MM.1S (cell line): Measurements from ENCODE around the gene KCNE3.

Experiments used
- DNase-seq: peaks from one replicate; pipeline ENCODE4 v3.0.0-alpha.2; 2015
- H2AFZ ChIP-seq: fragments of 300-600 bp; sonication (generic); 2 replicates; pipeline ENCODE4 v1.6.0; 2016; ENCODE audit warnings: antibody characterized with exemption, low read length
- H3F3A ChIP-seq: fragments of 300-600 bp; sonication (generic); 2 replicates; pipeline ENCODE4 v1.6.1; 2016; ENCODE audit warnings: mild to moderate bottlenecking, antibody characterized with exemption, low read length, moderate library complexity, mixed read lengths; ENCODE audit not compliant: insufficient read depth
- H3K27ac ChIP-seq: fragments of 300-600 bp; sonication (generic); 2 replicates; pipeline ENCODE4 v1.5.1; 2016; ENCODE audit warnings: mild to moderate bottlenecking, low read length
- H3K27me3 ChIP-seq: fragments of 300-600 bp; sonication (generic); replicated peaks from 2 replicates; pipeline ENCODE4 v1.6.0; 2016; ENCODE audit warnings: low read length; ENCODE audit not compliant: insufficient read depth
- H3K36me3 ChIP-seq: fragments of 300-600 bp; sonication (generic); replicated peaks from 2 replicates; pipeline ENCODE4 v1.6.1; 2016; ENCODE audit warnings: mild to moderate bottlenecking, low read length, mixed read lengths; ENCODE audit not compliant: insufficient read depth
- H3K4me1 ChIP-seq: fragments of 300-600 bp; sonication (generic); 2 replicates; pipeline ENCODE4 v1.6.1; 2016; ENCODE audit warnings: low read length, mixed read lengths
- H3K4me2 ChIP-seq: fragments of 300-600 bp; sonication (generic); 2 replicates; pipeline ENCODE4 v1.6.0; 2016; ENCODE audit warnings: low read depth, low read length
- H3K4me3 ChIP-seq: fragments of 300-600 bp; sonication (generic); 2 replicates; pipeline ENCODE4 v1.5.1; 2016; ENCODE audit warnings: low read length, mixed read lengths
- H3K79me2 ChIP-seq: fragments of 300-600 bp; sonication (generic); 2 replicates; pipeline ENCODE4 v1.6.1; 2016; ENCODE audit warnings: mixed run types, low read length, mixed read lengths
- H3K9ac ChIP-seq: fragments of 300-600 bp; sonication (generic); 2 replicates; pipeline ENCODE4 v1.6.1; 2016; ENCODE audit warnings: low read length, mixed read lengths
- H3K9me2 ChIP-seq: fragments of 300-600 bp; sonication (generic); replicated peaks from 2 replicates; pipeline ENCODE4 v1.6.1; 2016; ENCODE audit warnings: mild to moderate bottlenecking, low read length, mixed read lengths; ENCODE audit not compliant: insufficient read depth
- H3K9me3 ChIP-seq: fragments of 300-600 bp; sonication (generic); replicated peaks from 2 replicates; pipeline ENCODE4 v1.6.1; 2016; ENCODE audit warnings: mild to moderate bottlenecking, low read length, mixed read lengths; ENCODE audit not compliant: insufficient read depth
- H4K20me1 ChIP-seq: fragments of 300-600 bp; sonication (generic); 2 replicates; pipeline ENCODE4 v1.6.1; 2016; ENCODE audit warnings: mild to moderate bottlenecking, low read length, moderate library complexity, mixed read lengths; ENCODE audit not compliant: insufficient read depth
- CTCF ChIP-seq: fragments of 300-600 bp; sonication (generic); IDR thresholded peaks from 2 replicates; pipeline ENCODE4 v1.5.1; 2016; ENCODE audit warnings: antibody characterized with exemption, low read length, mixed read lengths
- EZH2 ChIP-seq: fragments of 300-600 bp; sonication (generic); optimal IDR thresholded peaks from 2 replicates; pipeline ENCODE3; 2017; ENCODE audit warnings: low read depth, mild to moderate bottlenecking, antibody characterized with exemption, low read length, mixed read lengths
- EZH2phosphoT487 ChIP-seq: fragments of 300-600 bp; sonication (generic); IDR thresholded peaks from 2 replicates; pipeline ENCODE4 v1.6.1; 2018; ENCODE audit warnings: antibody characterized with exemption, low read length

KCNE3 gene

GRCh38 chr11:74505911-74506310 is 38.6 kb upstream of the KCNE3 start:
- no peaks in the 10 kb centered on the region for H4K20me1 ChIP-seq
- no peaks in the 10 kb centered on the region for H3K4me1 ChIP-seq
- no peak overlapping the region for H3K4me2 ChIP-seq
- H3K27me3 ChIP-seq: no peaks in the 10 kb centered on the region
- DNase-seq: no peak
- no peak overlapping the region for H3K4me3 ChIP-seq
- TF ChIP-seq EZH2phosphoT487 (no peak), EZH2 (no peak), CTCF (no peak)
- no peaks in the 10 kb centered on the region for H3K9me2 ChIP-seq
- no peaks in the 10 kb centered on the region for H3F3A ChIP-seq
- no peak overlapping the region for H3K27ac ChIP-seq
- H2AFZ ChIP-seq: no peak overlapping the region
- no peaks in the 10 kb centered on the region for H3K79me2 ChIP-seq
- H3K9me3 ChIP-seq: no peaks in the 10 kb centered on the region
- H3K9ac ChIP-seq: no peak overlapping the region
- H3K36me3 ChIP-seq: no peaks in the 10 kb centered on the region

GRCh38 chr11:74504100-74504691 is 36.8 kb upstream of the KCNE3 start:
- Histone ChIP-seq H3K4me2 (no peak overlapping the region), H3K36me3 (no peaks in the 10 kb centered on the region), H3K9me2 (no peaks in the 10 kb centered on the region), H3K4me3 (no peak overlapping the region), H3K9me3 (no peaks in the 10 kb centered on the region), H3F3A (no peaks in the 10 kb centered on the region), H3K4me1 (no peaks in the 10 kb centered on the region), H3K9ac (no peak overlapping the region), H4K20me1 (no peaks in the 10 kb centered on the region), H2AFZ (no peak overlapping the region), H3K79me2 (no peaks in the 10 kb centered on the region), H3K27ac (no peak overlapping the region), H3K27me3 (no peaks in the 10 kb centered on the region)
- DNase-seq: no peak
- TF ChIP-seq CTCF: no peak

GRCh38 chr11:74494916-74495315 is 27.6 kb upstream of the KCNE3 start:
- TF ChIP-seq CTCF: no peak
- H3K27me3 ChIP-seq: no peaks in the 10 kb centered on the region
- H3F3A ChIP-seq: peaks cover 10% of the 10 kb centered on the region
- H3K27ac ChIP-seq: no peak overlapping the region
- H2AFZ ChIP-seq: no peak overlapping the region
- H3K4me2 ChIP-seq: no peak overlapping the region
- H3K9ac ChIP-seq: no peak overlapping the region
- no peak for DNase-seq
- no peaks in the 10 kb centered on the region for H4K20me1 ChIP-seq
- no peaks in the 10 kb centered on the region for H3K9me2 ChIP-seq
- H3K4me1 ChIP-seq: peaks cover 10% of the 10 kb centered on the region; the same call in 1 of the 2 replicates
- H3K79me2 ChIP-seq: no peaks in the 10 kb centered on the region
- no peaks in the 10 kb centered on the region for H3K36me3 ChIP-seq
- no peaks in the 10 kb centered on the region for H3K9me3 ChIP-seq
- H3K4me3 ChIP-seq: no peak overlapping the region
